Endothelial cell of umbilical vein (primary cell): ENCODE measurements around the gene ADARB2. TPM values are rescaled to one million over a fixed set of nuclear protein-coding genes. Genes with fewer than 3 reads are reported as not detected.

Experiments
- BruUV-seq: library from RNA; stranded (reverse); fragments of 400-500 nt; replicated peaks from 2 replicates; lab custom pipeline; 2021; lab: Mats Ljungman, UMichigan
- CTCF ChIA-PET: fragments of 300-600, 350-600 bp; sonication (Branson Sonifier 250); formaldehyde crosslinking; loops from one replicate; lab custom pipeline; 2021; ENCODE audit warnings: antibody characterized with exemption, inconsistent platforms; lab: Charles Lee
- POLR2A ChIA-PET: fragments of 300-600, 350-600 bp; sonication (Branson Sonifier 250); formaldehyde crosslinking; loops from one replicate; lab custom pipeline; 2021; ENCODE audit warnings: antibody characterized with exemption, inconsistent platforms; lab: Charles Lee
- DNase-seq: peaks from one replicate; pipeline ENCODE4 v3.0.0-alpha.2; 2011; ENCODE audit warnings: low read depth, low spot score
- FAIRE-seq: peaks from 2 replicates; lab custom pipeline; 2011; peaks lifted over from hg19 to GRCh38; lab: Jason Lieb, UNC
- H2AFZ ChIP-seq: 2 replicates; pipeline ENCODE4 v1.6.0; 2012; ENCODE audit warnings: low read depth, low read length, control low read depth, inconsistent platforms
- H3K27ac ChIP-seq: 2 replicates; pipeline ENCODE4 v1.5.1; 2011; ENCODE audit warnings: low read depth, mild to moderate bottlenecking, control low read depth, low read length, moderate library complexity; ENCODE audit not compliant: insufficient read depth
- H3K27me3 ChIP-seq, 2 experiments: 2 replicates each; pipeline versions ENCODE4 v1.6.0 to v1.6.1; 2011; ENCODE audit warnings: low read length in 2 of 2, mixed read lengths in 1 of 2; ENCODE audit not compliant: control insufficient read depth in 2 of 2, insufficient read depth in 2 of 2
- H3K36me3 ChIP-seq, 2 experiments: 2 replicates in 1 of 2; 3 replicates in 1 of 2; pipeline ENCODE4 v1.5.1; 2011; ENCODE audit warnings: low read length in 2 of 2, mild to moderate bottlenecking in 1 of 2, moderate library complexity in 1 of 2; ENCODE audit not compliant: control insufficient read depth in 2 of 2, insufficient read depth in 2 of 2; ENCODE audit errors: extremely low read depth in 1 of 2
- H3K4me1 ChIP-seq: 3 replicates; pipeline ENCODE4 v1.5.1; 2011; ENCODE audit warnings: mild to moderate bottlenecking, low read length; ENCODE audit not compliant: control insufficient read depth, insufficient read depth; ENCODE audit errors: extremely low read depth
- H3K4me2 ChIP-seq: 2 replicates; pipeline ENCODE4 v1.6.1; 2011; ENCODE audit warnings: low read length, control low read depth, mixed read lengths; ENCODE audit not compliant: insufficient read depth
- H3K4me3 ChIP-seq, 3 experiments: fragments of 200-600 bp in 1 of 3; sonication (generic), shearing (Covaris generic) in 1 of 3; replicated peaks in 1 of 3; 2 replicates each; pipeline ENCODE4 v1.5.1; 2011 to 2016; ENCODE audit warnings: control low read depth in 3 of 3, low read length in 3 of 3, mild to moderate bottlenecking in 2 of 3, inconsistent platforms in 1 of 3, low read depth in 1 of 3, moderate library complexity in 1 of 3; ENCODE audit not compliant: insufficient read depth in 1 of 3
- H3K79me2 ChIP-seq: 2 replicates; pipeline ENCODE4 v1.6.0; 2012; ENCODE audit warnings: low read length, inconsistent platforms; ENCODE audit not compliant: control insufficient read depth, insufficient read depth
- H3K9ac ChIP-seq: replicated peaks from 2 replicates; pipeline ENCODE3; 2011; ENCODE audit warnings: low read length, control low read depth; ENCODE audit not compliant: insufficient read depth; ENCODE audit errors: extremely low read depth
- H3K9me1 ChIP-seq: replicated peaks from 3 replicates; pipeline ENCODE4 v1.6.0; 2011; ENCODE audit warnings: mild to moderate bottlenecking, low read length; ENCODE audit not compliant: control insufficient read depth, insufficient read depth; ENCODE audit errors: extremely low read depth
- H3K9me3 ChIP-seq: replicated peaks from 2 replicates; pipeline ENCODE4 v1.5.1; 2012; ENCODE audit warnings: low read length, inconsistent platforms; ENCODE audit not compliant: control insufficient read depth, insufficient read depth
- H4K20me1 ChIP-seq: replicated peaks from 2 replicates; pipeline ENCODE3; 2011; ENCODE audit warnings: mild to moderate bottlenecking, low read length; ENCODE audit not compliant: control insufficient read depth, insufficient read depth; ENCODE audit errors: extremely low read depth
- CTCF ChIP-seq, 2 donors: IDR thresholded peaks; 1 replicate in 1 of 2; 2 replicates in 1 of 2; pipeline ENCODE4 v1.5.1; 2011; ENCODE audit warnings: low read length in 2 of 2, mild to moderate bottlenecking in 2 of 2, moderate library complexity in 2 of 2, control low read depth in 1 of 2, inconsistent platforms in 1 of 2, low read depth in 1 of 2; ENCODE audit not compliant: insufficient read depth in 1 of 2; ENCODE audit errors: extremely low read depth in 1 of 2
- EZH2 ChIP-seq: IDR thresholded peaks from 2 replicates; pipeline ENCODE4 v1.6.1; 2012; ENCODE audit warnings: borderline replicate concordance, low read depth, mild to moderate bottlenecking, moderate library complexity, low read length, inconsistent platforms; ENCODE audit not compliant: severe bottlenecking
- FOS ChIP-seq: IDR thresholded peaks from 2 replicates; pipeline ENCODE4 v1.6.1; 2011; ENCODE audit warnings: mild to moderate bottlenecking, low read length, moderate library complexity, borderline replicate concordance; ENCODE audit not compliant: insufficient read depth
- GATA2 ChIP-seq: IDR thresholded peaks from 2 replicates; pipeline ENCODE4 v1.7.0; 2011; ENCODE audit warnings: low read depth, mild to moderate bottlenecking, moderate library complexity, mixed read lengths, low read length; ENCODE audit not compliant: insufficient read length, insufficient read depth
- JUN ChIP-seq: IDR thresholded peaks from 2 replicates; pipeline ENCODE4 v1.6.1; 2011; ENCODE audit warnings: borderline replicate concordance, low read depth; ENCODE audit not compliant: insufficient read length, insufficient read depth
- MAX ChIP-seq: IDR thresholded peaks from 2 replicates; pipeline ENCODE4 v1.6.1; 2011; ENCODE audit not compliant: insufficient read depth, insufficient read length
- MYC ChIP-seq: IDR thresholded peaks from one replicate; pipeline ENCODE4 v1.6.1; 2011; ENCODE audit warnings: mild to moderate bottlenecking, low read depth, low read length
- POLR2A ChIP-seq: IDR thresholded peaks from 2 replicates; pipeline ENCODE4 v1.6.1; 2012; ENCODE audit warnings: low read depth, mild to moderate bottlenecking, control low read depth, low read length
- POLR2AphosphoS5 ChIP-seq: IDR thresholded peaks from 2 replicates; pipeline ENCODE4 v1.6.1; 2012; ENCODE audit warnings: low read depth, mild to moderate bottlenecking, control low read depth, low read length, moderate library complexity; ENCODE audit not compliant: insufficient read depth
- dilution Hi-C: fragments of 300-500 bp; cut with MboI; formaldehyde crosslinking; loops from one replicate; pipeline ENCODE4 v1.15.0; 2019; ENCODE audit warnings: low sequenced_read_pairs; ENCODE audit not compliant: extremely low pct_ligation_motif_present
- intact Hi-C: fragments of 100-400 bp; cut with micrococcal nuclease; formaldehyde crosslinking; loops from one replicate; pipeline ENCODE4 v1.10.0; 2022
- polyA plus RNA-seq, 4 experiments: library from polyadenylated mRNA; depleted of rRNA in 3 of 4; stranded (reverse) in 3 of 4; unstranded in 1 of 4; fragments of >200 nt; gene quantifications; 2 replicates each; pipeline versions ENCODE4 v1.2.1 to v1.2.3, GENCODE V29; 2011 to 2012; ENCODE audit warnings: missing spikeins in 1 of 4
- total RNA-seq: library from RNA; stranded (reverse); gene quantifications from 2 replicates; pipeline ENCODE4 v1.2.3, GENCODE V29; 2021

Gene ADARB2
- total and polyA plus RNA-seq, 2 donors (not counting 3 experiments of a cell fraction or from before 2014, with no cell fraction given), result not detected

GRCh38 chr10:1392127-1392526, 345.2 kb downstream of the ADARB2 start:
- ChIA-PET CTCF (no interaction called here), POLR2A (no interaction called here)
- Histone ChIP-seq H3K27me3 (no peaks in the 10 kb centered on the region), H3K4me1 (no peaks in the 10 kb centered on the region), H3K9me1 (no peaks in the 10 kb centered on the region), H2AFZ (no peak overlapping the region), H4K20me1 (no peaks in the 10 kb centered on the region), H3K27ac (no peak overlapping the region), H3K36me3 (no peaks in the 10 kb centered on the region), H3K4me2 (no peak overlapping the region), H3K79me2 (no peaks in the 10 kb centered on the region), H3K9me3 (no peaks in the 10 kb centered on the region), H3K9ac (no peak overlapping the region), H3K4me3 (no peak overlapping the region)
- dilution Hi-C loops (no loop called here), intact Hi-C loops (no loop called here)
- TF ChIP-seq CTCF (IDR thresholded peaks at IDR 0.05; ENCODE audit: extremely low read depth in 1 of 2, insufficient read depth in 1 of 2, low read depth in 1 of 2, low read length in 2 of 2) (no peak), EZH2 (no peak), MAX (no peak), POLR2A (no peak), JUN (no peak), GATA2 (no peak), POLR2AphosphoS5 (no peak), MYC (no peak), FOS (no peak)
- DNase-seq (no peak), FAIRE-seq (no peak)
- BruUV-seq, result no TSS peak
